Right lung (tissue), 5 donors: ENCODE results near the gene FLT1. TPM values are rescaled to one million over a fixed set of nuclear protein-coding genes. Genes with fewer than 3 reads are reported as not detected.

Experiments used
- DNase-seq, 2 donors: peaks; one replicate each; pipeline ENCODE4 v3.0.0-alpha.2; 2013
- polyA plus RNA-seq, 5 donors: library from polyadenylated mRNA; unstranded; fragments of 120-200 nt; gene quantifications; one replicate each; pipeline versions ENCODE4 v1.2.1 to v1.2.3, GENCODE V29; 2013; ENCODE audit warnings: inconsistent platforms in 1 of 5, low replicate concordance in 1 of 5; ENCODE audit not compliant: insufficient read length in 5 of 5, insufficient read depth in 1 of 5

FLT1 gene
- polyA plus RNA-seq, 5 donors, result 17.7 to 28.3 (median 22.9) TPM

DNA sequence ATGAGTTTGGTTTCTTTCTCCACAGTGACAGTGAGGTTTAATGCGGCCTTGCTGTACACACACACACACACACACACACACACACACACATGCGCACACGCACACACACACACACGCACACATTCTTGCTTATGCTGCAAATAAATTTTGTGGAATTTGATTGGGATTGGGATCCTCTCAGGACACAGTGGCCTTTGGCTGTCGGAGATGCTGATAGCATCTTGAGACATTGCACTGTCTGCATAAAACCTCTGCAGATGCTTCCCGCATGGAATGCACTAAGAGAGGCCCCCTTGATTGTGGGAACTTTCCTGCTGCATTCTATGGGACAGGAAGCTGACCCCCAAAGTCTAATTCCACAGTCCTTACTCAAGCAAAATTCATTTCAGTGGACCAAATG is 145.6 kb downstream of the FLT1 start:
- DNase-seq, result no peak

DNA sequence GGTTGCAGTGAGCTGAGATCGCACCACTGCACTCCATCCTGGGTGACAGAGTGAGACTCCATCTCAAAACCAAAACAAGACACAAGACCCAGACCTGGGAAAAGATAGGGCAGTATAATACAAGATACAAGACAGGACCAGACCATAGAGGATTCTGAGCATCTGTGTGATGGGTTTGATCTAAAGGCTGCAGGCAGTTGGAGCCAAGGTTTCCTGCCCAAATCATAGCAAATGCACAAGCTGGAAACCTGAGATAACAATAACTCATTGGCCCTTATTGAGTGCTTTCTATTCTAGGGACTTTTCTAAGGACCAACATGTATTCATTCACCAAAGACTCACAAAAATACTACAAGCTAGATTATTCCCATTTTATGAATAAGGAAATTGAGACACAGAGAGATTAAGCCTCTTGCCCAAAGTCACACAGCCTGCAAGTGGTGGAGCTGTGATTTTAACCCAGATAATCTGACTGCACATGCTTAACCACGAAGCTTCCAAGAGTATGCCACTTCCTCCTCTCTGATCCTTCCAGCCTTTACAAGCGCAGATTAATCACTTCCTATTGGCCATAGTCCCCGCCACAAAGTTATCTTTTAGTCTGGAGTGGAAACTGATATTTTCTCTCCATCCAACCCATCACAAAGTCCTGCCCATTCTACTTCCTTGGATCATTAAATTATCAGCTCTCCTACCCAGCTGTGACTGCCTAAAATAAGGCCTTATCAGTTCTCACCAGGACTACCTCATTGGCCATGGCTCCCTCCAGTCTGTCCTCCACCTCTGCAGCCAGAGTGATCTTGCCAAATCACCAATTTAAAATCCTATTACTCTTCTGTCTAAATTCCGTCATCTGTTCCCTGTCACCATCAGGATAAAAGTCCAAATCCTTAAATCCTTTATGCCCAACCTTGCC is 147.2 kb downstream of the FLT1 start:
- DNase-seq, result no peak

DNA sequence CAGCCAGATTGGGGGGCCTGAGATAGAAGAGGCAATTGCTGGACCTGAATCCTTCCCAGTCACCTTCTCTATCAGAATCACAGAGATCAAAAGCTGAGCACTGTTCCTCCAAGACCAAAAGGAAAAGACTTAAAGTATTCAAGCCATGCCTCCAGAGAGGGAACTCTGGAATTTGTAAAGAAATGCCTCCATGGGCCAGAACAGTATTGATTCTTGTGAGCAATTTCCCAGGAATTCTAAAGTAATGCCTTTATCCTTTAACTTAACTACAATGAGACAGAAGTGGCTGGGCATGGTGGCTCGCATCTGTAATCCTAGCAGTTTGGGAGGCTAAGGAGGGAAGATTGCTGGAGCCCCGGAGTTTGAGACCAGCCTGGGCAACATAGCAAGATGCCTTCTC is 148.8 kb downstream of the FLT1 start:
- no peak for DNase-seq

- DNase-seq, result no peak
Measured at GRCh38 chr13:28344163-28344562, 150.8 kb downstream of the FLT1 start.

DNA sequence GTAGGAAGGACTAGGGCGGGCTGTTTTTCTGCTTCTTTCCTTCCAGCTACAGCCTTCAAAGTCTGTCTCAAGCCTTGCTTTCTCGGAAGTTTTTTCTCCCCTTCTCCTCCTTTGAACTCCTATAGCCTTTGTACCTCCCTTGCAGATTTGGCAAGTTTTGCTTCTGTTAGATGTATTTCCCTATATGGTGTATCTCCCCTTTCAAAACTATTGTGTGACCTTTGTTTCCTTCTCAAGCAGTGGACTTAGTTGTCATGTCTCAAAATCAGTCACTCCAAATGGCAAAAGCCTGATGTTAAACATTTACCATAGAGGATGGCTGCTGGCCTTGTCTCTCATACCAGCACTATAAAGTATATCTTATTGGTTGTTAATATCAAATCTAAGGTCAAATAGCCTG is 152.7 kb downstream of the FLT1 start:
- DNase-seq, result no peak

GRCh38 chr13:28340272-28340793 is 154.6 kb downstream of the FLT1 start:
- no peak for DNase-seq

GRCh38 chr13:28339419-28339818 is 155.5 kb downstream of the FLT1 start:
- DNase-seq, result no peak

- DNase-seq, result no peak
Measured at GRCh38 chr13:28338742-28339141, 156.2 kb downstream of the FLT1 start.

- no peak for DNase-seq
Measured at GRCh38 chr13:28338006-28338574, 156.8 kb downstream of the FLT1 start.

- DNase-seq, result peak in 1 of 2 donors; percentile 27
Measured at GRCh38 chr13:28337166-28338005, 157.5 kb downstream of the FLT1 start.

- no peak for DNase-seq
Measured at GRCh38 chr13:28336193-28336657, 158.7 kb downstream of the FLT1 start.

GRCh38 chr13:28333204-28333881 is 161.6 kb downstream of the FLT1 start:
- no peak for DNase-seq

DNA sequence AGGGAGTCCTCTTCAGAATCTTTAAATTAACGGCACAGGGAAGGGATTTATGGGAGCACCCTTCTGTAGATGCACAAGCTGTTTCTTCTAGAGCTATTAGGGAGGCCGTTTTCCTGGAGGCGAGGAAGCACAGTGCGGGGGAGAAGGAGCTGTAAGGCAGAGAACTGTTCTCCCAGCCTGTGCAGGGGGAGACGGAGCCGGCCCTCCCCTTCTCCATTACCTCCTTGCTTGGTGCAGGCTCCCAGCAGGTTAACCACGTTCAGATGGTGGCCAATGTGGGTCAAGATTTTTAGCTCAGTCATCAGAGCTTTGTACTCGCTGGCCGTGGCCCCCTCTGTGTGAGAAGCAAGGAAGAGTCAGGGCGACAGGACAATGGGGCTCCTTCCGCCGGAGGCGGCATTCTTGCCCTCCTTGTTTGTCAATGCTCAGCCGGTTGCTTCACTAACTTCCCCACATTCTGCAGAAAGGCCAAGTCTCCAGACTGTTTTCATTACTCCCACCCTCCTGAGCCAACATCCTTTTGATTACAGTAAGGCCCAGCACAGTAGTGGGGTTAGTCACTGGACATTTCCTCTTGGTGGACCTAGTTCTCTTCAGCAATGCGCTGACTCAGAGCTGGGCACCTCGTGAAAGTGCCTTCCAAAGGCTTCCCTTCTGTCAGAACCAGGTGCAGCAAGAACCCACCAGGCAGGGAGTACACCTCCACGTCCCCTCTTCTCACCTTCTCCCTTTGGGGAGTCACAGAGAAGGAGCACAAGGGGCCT is 165.4 kb downstream of the FLT1 start:
- DNase-seq, result peak; percentile 69 to 73

- DNase-seq, result no peak
Measured at GRCh38 chr13:28328271-28328607, 166.7 kb downstream of the FLT1 start.

- DNase-seq, result no peak
Measured at GRCh38 chr13:28327373-28328270, 167.3 kb downstream of the FLT1 start.

- DNase-seq, result no peak
Measured at GRCh38 chr13:28326056-28326455, 168.9 kb downstream of the FLT1 start.

- DNase-seq, result no peak
Measured at GRCh38 chr13:28325022-28325421, 169.9 kb downstream of the FLT1 start.

GRCh38 chr13:28324181-28324789 is 170.6 kb downstream of the FLT1 start:
- DNase-seq, result peak in 1 of 2 donors; percentile 53

GRCh38 chr13:28322256-28322905 is 172.5 kb downstream of the FLT1 start:
- DNase-seq, result no peak
